HFFc6 (cell line): ENCODE data around the gene TBC1D14. TPM values are rescaled to one million over a fixed set of nuclear protein-coding genes. Genes with fewer than 3 reads are reported as not detected.
A peak's percentile ranks its signal among the peaks of the same experiment; 100 is the strongest.

ENCODE experiments used
- DNase-seq: peaks from one replicate; pipeline ENCODE4 v3.0.0-alpha.2; 2018
- H3K27ac Mint-ChIP-seq: 2 replicates; pipeline ENCODE4 v1.8.0; 2020; ENCODE audit warnings: mild to moderate bottlenecking, mixed read lengths
- H3K27me3 Mint-ChIP-seq: 2 replicates; pipeline ENCODE4 v1.8.0; 2021; ENCODE audit warnings: mild to moderate bottlenecking, moderate library complexity, mixed read lengths; ENCODE audit not compliant: insufficient read depth
- H3K36me3 Mint-ChIP-seq: 2 replicates; pipeline ENCODE4 v1.8.0; 2021; ENCODE audit warnings: low read depth, mixed read lengths
- H3K4me1 Mint-ChIP-seq: 2 replicates; pipeline ENCODE4 v1.8.0; 2020; ENCODE audit warnings: low read depth, mixed read lengths
- H3K4me3 Mint-ChIP-seq: 2 replicates; pipeline ENCODE4 v1.8.0; 2020; ENCODE audit warnings: mild to moderate bottlenecking, moderate library complexity, mixed read lengths
- H3K9me3 Mint-ChIP-seq: 2 replicates; pipeline ENCODE4 v1.8.0; 2020; ENCODE audit warnings: mild to moderate bottlenecking, mixed read lengths
- CTCF ChIP-seq: fragments of 200-600 bp; sonication (generic); IDR thresholded peaks from 2 replicates; pipeline ENCODE4 v1.5.0; 2021; ENCODE audit warnings: antibody characterized with exemption, mild to moderate bottlenecking
- total RNA-seq, 6 experiments: library from RNA; stranded (reverse); fragmentation: NEBNext Ultra II Directional; extraction: Animal tissue kit (Norgen Biotek cat#: 25700); gene quantifications; 2 replicates in 1 of 6; 3 replicates in 5 of 6; pipeline ENCODE4 v1.2.3, GENCODE V29; 2021

Gene TBC1D14
- total RNA-seq, 6 experiments from 2014 or later: 23.3 to 32.5 (median 27.9) TPM

GRCh38 chr4:6938647-6939271, 29.1 kb downstream of the TBC1D14 start:
- Mint-ChIP-seq H3K4me3 (no peak overlapping the region), H3K36me3 (peaks cover 3% of the 10 kb centered on the region; the same call in 1 of the 2 replicates), H3K4me1 (peaks cover 35% of the 10 kb centered on the region), H3K27me3 (peaks cover 1% of the 10 kb centered on the region; the same call in 1 of the 2 replicates), H3K27ac (no peak overlapping the region), H3K9me3 (no peaks in the 10 kb centered on the region)
- DNase-seq: no peak
- no peak for TF ChIP-seq CTCF

- no peak for DNase-seq
- no peak for TF ChIP-seq CTCF
- Mint-ChIP-seq H3K9me3 (no peaks in the 10 kb centered on the region), H3K4me3 (no peak overlapping the region), H3K36me3 (no peaks in the 10 kb centered on the region), H3K27ac (no peak overlapping the region; the same call in 1 of the 2 replicates), H3K4me1 (peaks cover 35% of the 10 kb centered on the region), H3K27me3 (peaks cover 1% of the 10 kb centered on the region; the same call in 1 of the 2 replicates)
These were observed 30.4 kb downstream of the TBC1D14 start for GRCh38 chr4:6939761-6940743.

GRCh38 chr4:6940744-6941137, 31.1 kb downstream of the TBC1D14 start:
- H3K4me1 Mint-ChIP-seq: peaks cover 35% of the 10 kb centered on the region
- DNase-seq: no peak
- no peaks in the 10 kb centered on the region for H3K36me3 Mint-ChIP-seq
- H3K27ac Mint-ChIP-seq: no peak overlapping the region
- no peaks in the 10 kb centered on the region for H3K9me3 Mint-ChIP-seq
- H3K4me3 Mint-ChIP-seq: no peak overlapping the region
- no peak for TF ChIP-seq CTCF
- no peaks in the 10 kb centered on the region; the same call in 1 of the 2 replicates for H3K27me3 Mint-ChIP-seq

GRCh38 chr4:6941796-6942195, 32.2 kb downstream of the TBC1D14 start:
- Mint-ChIP-seq H3K4me1 (peaks cover 35% of the 10 kb centered on the region), H3K36me3 (no peaks in the 10 kb centered on the region), H3K9me3 (no peaks in the 10 kb centered on the region), H3K4me3 (peak overlapping the region; percentile 78), H3K27me3 (no peaks in the 10 kb centered on the region; the same call in none of the 2 replicates), H3K27ac (peak overlapping the region; percentile 94)
- TF ChIP-seq CTCF: no peak
- no peak for DNase-seq

GRCh38 chr4:6942238-6942800, 32.7 kb downstream of the TBC1D14 start:
- no peak for TF ChIP-seq CTCF
- peaks cover 35% of the 10 kb centered on the region for H3K4me1 Mint-ChIP-seq
- peak overlapping the region; percentile 94 for H3K27ac Mint-ChIP-seq
- peak overlapping the region; percentile 78 for H3K4me3 Mint-ChIP-seq
- DNase-seq: peak; percentile 96
- no peaks in the 10 kb centered on the region for H3K36me3 Mint-ChIP-seq
- H3K9me3 Mint-ChIP-seq: no peaks in the 10 kb centered on the region
- H3K27me3 Mint-ChIP-seq: no peaks in the 10 kb centered on the region; the same call in none of the 2 replicates
